Hematopoietic multipotent progenitor cell treated with erythropoietin and hydrocortisone succinate and interleukin-3 and kit ligand, for 4 days (in vitro differentiated cells): ENCODE data around the gene RAB11FIP4.
"Not testable (repeated sequence)": the region's sequence is repeated elsewhere in the genome, so short reads cannot be mapped to it uniquely, and the experiment has no call there.

ENCODE experiments used
- DNase-seq: peaks from one replicate; pipeline ENCODE4 v3.0.0-alpha.2; 2015

RAB11FIP4 gene

DNA sequence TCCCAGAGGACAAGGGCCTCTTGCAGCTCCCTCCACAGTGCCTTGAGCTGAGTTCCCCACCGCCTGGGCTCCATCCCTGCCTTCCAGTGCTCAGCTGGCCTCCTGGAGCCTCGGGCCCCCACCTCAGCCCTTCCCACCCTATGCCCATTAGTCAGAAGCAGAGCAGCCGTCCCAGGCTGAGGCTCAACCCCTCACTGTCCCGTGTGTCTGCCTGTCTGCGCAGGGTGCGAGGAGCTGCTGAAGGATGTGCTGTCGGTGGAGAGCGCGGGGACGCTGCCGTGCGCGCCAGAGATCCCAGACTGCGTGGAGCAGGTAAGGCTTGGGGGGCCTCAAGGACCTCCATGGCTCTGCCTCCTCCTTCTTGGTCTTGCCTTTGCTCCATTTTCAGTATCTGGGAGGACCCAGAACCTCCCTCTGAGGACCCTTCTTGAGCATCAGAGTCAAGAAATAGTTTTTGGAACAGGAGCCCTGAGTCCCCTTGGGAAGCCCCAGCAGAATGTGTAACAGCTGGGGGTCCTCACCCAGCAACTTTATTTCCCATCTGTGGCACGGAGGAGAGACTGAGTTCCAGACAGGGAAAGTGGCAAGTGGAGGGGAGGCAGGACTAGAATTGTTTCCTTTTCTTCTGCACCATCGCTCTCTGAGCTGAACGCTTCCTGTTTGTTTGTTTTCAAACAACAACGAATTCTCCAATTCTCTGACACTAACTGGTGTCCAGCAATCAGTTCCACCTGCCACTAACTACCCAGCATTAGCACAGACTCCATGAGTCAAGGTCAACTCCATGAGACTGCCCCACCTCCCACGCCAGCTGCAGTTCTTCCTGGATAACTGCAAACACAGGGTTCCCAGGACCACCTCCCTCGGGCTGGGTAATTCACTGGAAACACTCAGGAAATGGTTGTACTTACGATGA lies 42.6 kb downstream of the RAB11FIP4 start:
- DNase-seq, result no peak

GRCh38 chr17:31434727-31435050 lies 43.2 kb downstream of the RAB11FIP4 start:
- DNase-seq, result no peak

DNA sequence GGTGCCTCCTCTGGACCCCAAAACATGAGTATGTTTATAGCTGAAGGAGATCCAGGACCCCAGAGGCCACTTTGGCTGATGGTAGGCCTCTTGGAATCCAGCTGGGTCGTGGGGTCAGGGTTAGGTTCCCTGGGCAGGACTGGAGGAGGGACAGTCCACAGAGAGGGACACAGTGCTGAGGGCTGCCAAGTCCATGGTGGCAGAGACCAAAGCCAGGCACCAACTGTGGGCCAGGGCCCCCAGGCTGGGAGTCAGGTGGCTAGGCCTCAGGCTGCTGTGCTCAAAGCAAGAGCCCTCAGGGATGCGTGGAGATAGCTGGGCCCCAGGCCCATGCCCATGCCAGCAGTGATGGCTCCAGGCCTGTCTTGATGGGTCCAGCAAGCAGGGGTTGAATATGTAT lies 44.1 kb downstream of the RAB11FIP4 start:
- DNase-seq, result no peak

DNA sequence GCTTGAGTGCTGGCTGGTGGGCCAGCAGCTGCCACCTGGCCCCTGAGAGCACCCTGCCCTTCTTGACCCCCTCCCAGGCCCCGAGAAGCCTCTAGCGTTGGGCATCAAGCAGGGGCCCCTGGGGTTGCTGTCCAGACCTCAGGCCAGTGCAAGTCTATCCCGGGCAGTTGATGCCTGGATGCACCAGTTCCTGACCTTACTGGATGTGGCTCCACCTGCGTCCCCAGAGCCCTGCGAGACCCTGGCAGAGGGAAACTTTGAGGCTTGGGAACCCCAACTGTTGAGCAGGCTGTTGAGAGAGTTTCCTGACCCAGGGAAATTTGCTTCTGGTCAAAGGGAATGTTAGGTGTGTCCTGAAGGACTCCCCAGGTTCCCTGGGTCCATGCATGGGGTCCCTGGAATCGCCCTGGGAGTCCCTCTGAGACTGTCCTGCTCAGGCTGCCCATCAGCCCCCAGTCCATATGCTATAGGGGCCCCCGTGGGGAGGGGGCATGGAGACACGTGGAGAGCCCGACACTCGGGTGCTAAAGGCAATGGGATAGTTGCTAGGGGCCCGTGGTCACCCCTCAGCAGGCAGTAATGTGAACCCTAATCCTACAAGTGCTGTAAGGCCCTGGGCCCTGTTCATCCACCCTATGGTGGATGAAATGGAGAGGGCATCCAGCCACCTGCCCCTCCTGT lies 46.4 kb downstream of the RAB11FIP4 start:
- DNase-seq, result no peak

DNA sequence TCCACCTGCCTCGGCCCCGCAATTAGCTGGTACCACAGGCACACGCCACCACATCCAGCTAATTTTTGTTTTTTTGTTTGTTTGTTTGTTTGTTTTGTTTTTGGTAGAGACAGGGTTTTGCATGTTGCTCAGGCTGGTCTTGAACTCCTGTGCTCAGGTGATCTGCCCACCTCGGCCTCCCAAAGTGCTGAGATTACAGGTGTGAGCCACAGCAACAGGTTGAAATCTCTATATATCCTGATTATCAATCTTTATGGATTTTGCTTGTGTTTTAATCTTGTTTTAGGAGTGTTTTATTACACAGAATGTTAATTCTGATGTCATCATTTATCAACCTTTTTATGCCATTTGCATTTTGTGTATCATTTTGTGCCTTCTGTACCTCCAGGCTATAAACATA lies 48.2 kb downstream of the RAB11FIP4 start:
- DNase-seq, result no peak

- DNase-seq, result no peak
Observed at GRCh38 chr17:31442276-31442675, 50.8 kb downstream of the RAB11FIP4 start.

DNA sequence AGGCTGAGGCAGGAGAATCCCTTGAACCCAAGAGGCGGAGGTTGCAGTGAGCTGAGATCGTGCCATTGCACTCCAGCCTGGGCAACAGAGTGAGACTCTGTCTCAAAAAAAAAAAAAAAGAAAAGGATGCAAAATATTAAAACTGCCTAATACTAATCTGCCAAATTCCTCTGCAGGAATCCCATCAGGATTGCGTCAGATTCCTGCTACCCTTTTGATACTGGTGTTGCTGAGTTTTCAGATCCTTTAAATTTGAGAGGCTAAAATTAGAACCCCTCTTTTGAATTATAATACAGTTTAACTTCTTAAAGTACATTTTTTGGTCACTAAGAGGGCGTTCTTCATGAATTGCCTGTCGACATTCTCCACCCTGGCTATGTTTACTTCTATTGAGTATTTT lies 51.4 kb downstream of the RAB11FIP4 start:
- not testable (repeated sequence) for DNase-seq

DNA sequence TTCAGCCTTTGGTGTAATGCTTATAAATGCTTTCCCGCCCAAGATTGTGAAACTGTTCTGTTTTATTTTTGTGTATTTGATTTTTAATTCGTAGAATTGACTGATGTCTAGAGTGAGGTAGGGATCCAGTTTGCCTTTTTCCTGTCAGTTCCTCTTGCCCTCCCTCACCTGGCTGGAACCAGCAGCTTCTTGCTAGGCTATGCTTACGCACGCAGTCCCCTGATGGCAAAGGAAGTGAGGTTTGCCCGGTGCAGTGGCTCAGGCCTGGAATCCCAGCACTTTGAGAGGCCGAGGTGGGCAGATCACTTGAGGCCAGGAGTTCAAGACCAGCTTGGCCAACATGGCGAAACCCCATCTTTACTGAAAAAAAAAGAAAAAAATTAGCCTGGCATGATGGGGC lies 51.9 kb downstream of the RAB11FIP4 start:
- no peak for DNase-seq

- no peak for DNase-seq
Observed at GRCh38 chr17:31444026-31444425, 52.6 kb downstream of the RAB11FIP4 start.

GRCh38 chr17:31446195-31446967 lies 54.9 kb downstream of the RAB11FIP4 start:
- DNase-seq, result no peak

DNA sequence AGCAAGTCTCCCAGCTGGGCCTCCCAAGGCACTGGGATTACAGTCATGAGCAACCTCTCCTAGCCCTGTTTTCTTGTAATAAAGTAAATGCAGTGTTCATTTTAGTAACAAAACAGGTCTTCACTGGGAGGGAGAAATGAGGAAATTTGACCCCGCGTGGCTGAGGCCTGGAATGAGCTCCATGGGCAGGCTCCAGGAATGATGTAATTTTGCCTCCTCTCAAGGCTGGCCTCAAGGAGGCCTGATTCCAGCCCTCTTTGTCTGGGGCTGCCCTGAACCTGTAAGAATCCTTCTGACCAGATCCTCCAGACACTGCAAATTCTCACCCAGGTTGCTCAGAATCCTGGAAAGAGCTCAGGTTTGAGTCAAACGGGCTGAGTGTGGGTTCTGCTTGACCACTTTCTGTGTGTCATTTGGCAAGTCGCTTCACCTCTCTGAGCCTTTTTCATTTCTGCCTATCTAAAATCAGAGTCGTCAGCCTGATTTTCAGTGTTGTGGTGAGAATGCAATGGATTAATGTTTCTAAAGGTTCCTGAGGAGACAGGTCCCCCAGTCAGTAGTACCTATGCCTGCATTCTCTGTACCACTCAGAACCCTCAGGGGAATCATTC lies 57.1 kb downstream of the RAB11FIP4 start:
- DNase-seq, result no peak

- DNase-seq, result no peak
Observed at GRCh38 chr17:31449111-31449510, 57.6 kb downstream of the RAB11FIP4 start.

GRCh38 chr17:31449746-31450145 lies 58.3 kb downstream of the RAB11FIP4 start:
- no peak for DNase-seq

GRCh38 chr17:31452101-31452500 lies 60.6 kb downstream of the RAB11FIP4 start:
- no peak for DNase-seq

DNA sequence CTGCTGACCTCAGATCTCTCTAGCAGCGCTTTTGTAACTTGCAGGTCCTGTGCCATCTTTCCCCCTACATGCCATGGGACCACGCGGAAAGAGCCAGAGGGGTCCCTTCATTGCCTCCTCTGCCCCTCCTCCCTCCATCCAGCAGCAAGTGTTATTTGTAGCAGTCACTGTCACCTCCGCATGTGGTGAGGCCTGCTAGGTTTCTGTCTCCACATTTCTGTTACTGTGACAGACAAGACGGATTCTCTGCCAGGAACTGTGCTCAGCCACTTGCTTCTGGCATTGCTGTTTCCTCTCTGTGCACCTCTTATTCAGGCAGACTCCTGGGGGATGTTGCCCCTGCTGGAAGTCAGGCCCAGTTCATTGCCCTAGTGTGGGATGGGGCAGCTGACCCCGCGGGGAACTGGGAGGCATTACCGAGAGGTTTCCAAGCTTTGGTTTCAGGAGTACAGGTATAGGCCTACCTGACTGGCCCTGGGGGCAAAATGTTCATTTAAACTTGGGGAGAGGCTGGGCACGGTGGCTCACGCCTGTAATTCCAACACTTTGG lies 61.2 kb downstream of the RAB11FIP4 start:
- DNase-seq, result no peak

- no peak for DNase-seq
Observed at GRCh38 chr17:31453896-31454295, 62.4 kb downstream of the RAB11FIP4 start.

DNA sequence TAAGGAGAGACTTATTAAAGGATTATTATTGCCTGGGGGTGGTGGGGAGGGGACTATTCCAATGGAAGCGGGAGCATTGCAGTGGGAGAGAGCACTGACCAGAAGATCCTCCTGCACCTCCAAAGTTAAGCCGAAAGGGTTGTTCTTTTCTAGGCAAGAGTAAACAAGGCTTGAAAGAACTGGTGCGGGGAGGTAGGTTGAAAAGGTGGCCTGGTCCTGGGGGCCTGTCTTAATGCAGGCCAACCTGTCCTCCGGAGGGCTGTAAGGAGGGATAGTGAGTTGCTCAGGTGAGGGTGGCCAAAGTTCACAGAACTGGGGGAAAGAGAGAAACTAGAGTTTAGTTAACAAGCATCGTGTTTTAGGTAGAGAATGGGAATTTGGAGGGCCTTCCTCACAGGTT lies 65.3 kb downstream of the RAB11FIP4 start:
- DNase-seq, result no peak

DNA sequence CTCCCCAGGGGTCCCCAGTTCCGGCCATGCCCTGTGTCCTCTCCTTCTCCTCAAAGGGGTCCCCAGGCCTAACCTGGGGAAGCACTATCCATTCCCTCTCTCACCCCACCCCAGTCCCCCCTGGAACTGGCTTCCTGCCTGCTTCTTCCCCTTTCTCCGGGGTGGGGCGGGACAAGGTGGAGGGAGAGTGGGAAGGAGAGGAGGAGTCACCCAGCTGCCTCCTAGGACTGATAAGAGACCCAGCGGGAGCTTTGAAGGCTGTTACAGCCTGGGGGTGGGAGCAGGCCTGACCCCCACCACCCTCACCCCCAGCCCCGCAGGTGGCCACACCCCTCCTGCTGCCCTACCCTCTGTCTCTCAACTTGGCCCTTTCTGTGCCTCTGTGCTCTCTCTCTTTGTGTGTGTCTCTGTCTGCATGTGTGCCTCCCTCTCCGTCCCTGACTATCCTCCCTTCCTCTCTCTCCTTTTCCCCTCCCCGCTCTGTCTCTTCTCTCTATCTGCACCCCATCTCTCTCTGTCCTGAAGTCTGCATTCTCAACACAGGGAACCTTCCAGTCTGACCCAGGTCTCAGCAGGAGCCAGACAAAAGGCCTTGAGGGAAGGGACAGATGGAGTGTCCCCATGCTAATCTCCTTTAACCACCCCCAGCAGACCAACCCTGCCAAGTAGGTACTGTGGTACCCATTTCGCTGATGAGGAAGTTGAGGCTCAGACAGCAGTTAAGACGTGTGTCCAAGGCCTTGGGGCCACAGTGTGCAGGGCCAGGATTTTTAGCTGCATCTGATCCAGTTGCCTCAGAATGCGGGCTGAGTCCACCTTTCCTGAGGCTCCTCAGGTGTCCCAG lies 66.1 kb downstream of the RAB11FIP4 start:
- no peak for DNase-seq

- DNase-seq, result peak; percentile 13
Observed at GRCh38 chr17:31458829-31459228, 67.4 kb downstream of the RAB11FIP4 start.

DNA sequence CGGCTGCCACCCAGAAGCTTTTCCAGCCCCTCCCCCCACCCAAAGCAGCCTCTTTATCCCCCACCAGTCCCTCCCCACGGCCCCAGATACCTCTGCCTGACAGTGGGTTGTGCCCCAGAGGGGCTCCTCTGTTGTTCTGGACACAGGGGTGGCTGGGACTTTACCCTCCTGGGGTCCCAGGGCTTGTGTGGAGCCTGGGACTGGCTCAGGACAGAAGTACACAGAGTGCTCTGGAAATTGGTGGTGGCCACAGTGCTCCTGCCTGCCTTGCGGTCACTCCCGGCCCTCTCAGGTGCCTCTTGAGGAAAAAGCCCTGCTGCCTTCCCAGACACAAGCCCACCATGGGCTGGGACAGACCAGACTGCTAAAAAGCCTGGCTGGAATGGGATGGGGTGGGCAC lies 68.2 kb downstream of the RAB11FIP4 start:
- no peak for DNase-seq

DNA sequence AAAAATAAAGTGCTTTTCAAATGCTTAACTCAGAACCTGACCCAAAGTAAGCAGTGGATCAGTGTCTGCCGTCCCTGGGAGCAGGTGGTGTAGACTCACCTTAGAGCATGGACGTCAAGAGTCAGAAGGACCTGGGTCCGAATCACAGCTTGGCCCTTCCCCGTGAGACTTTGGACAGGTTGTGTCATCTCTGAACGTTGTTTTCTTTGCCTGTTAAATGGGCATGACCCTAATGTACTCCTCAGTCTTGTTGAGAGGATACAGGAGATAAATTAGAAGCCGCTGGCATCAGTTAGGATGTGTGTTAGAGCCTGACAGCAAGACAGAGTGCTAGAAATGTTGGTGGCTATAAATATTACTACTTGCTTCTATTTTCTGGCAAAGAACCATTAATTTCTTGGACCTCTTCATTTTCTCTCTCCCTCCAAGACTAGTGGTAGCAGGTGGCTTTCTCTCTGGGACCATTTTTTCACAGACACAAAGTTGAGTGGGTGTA lies 68.8 kb downstream of the RAB11FIP4 start:
- no peak for DNase-seq
